GM21360 (cell line): Measurements from ENCODE around the gene CRTC3.
"Not testable (repeated sequence)": the region's sequence is repeated elsewhere in the genome, so short reads cannot be mapped to it uniquely, and the experiment has no call there.

Experiments used
- ATAC-seq: cut with Tn5 transposase; IDR thresholded peaks from one replicate; pipeline ENCODE4 v1.9.1; 2021; ENCODE audit warnings: mild to moderate bottlenecking, moderate library complexity; ENCODE audit not compliant: unreplicated experiment

Gene CRTC3

DNA sequence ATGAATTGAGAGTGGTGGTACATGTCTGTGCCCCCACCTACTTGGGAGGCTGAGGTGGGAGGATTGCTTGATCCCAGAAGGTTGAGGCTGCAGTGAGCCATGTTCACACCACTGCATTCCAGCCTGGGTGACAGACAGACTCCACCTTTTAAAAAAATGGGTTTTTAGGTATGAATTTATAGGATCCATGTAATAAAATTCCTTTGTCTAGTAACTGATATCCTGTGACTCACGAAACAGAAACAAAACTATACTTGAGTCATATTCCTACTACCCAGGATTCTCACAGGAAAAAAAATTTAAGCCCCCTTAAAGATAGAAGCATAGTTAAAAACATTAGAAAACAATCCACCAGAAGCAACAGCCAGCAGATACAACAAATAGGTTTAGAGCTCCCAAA is 10.0 kb upstream of the CRTC3 start:
- ATAC-seq = no peak

- no peak for ATAC-seq
Observed at GRCh38 chr15:90520365-90520764, 9.4 kb upstream of the CRTC3 start.

DNA sequence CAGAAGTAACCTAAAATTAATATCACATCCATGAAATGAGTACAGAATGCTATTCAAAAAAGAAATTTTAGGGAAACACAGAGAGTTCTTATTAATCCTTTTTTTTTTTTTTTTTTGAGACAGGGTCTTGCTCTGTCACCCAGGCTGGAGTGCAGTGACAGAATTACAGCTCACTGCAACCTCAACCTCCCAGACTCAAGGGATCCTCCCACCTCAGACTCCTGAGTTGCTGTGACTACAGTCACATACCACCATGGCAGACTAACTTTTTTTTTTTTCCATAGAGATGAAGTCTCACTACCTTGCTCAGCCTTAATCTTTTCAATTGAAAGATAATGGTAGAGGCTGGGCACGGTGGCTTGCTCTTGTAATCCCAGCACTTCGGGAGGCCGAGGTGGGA is 6.3 kb upstream of the CRTC3 start:
- ATAC-seq = no peak

DNA sequence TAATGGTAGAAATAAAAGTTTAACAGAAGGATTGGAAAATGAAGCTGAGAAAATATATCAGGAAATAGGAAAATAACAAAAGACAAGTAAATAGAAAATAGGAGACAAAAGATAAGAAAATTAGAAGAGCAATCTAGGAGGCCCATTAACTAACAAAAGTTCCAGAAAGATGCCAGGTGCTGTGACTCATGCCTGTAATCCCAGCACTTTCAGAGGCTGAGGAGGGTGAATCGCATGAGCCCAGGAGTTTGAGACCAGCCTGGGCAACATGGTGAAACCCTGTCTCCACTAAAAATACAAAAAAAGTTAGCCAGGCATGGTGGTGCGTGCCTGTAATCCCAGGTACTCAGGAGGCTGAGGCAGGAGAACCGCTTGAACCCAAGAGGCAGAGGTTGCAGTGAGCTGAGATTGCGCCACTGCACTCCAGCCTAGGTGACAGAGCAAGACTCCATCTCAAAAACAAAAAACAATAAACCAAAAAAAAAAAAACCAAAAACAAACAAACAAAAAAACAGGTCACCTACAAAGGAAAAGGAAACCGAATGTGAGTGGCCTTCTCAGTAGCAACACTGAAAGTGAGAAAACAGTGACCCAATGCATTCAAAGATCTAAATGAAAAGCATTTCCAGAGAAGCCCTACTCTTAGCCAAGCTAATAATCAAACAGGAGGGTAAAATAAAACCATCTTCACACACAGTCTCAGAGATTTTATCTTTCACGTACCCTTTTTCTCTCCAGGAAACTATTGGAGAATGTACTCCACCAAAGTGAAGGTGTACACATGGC is 5.5 kb upstream of the CRTC3 start:
- ATAC-seq = not testable (repeated sequence)

DNA sequence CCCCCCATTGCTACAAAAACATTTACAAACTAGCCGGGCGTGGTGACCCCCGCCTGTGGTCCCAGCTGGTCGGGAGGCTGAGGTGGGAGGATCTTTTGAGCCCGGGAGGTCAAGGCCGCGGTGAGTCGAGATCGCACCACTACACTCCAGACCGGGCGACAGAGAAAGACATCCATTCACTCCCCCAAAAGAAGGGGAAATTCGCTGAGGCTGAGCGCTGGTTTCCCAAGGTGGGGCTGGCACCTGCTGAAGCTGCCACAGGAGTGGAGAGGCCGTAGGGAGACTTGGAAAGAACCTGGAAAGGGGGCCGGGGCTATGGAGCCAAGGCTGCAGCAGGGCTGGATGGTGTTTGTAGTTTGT is 732 bp upstream of the CRTC3 start:
- no peak for ATAC-seq

- ATAC-seq = peak; percentile 46
Observed at GRCh38 chr15:90530250-90531051, 728 bp downstream of the CRTC3 start.

DNA sequence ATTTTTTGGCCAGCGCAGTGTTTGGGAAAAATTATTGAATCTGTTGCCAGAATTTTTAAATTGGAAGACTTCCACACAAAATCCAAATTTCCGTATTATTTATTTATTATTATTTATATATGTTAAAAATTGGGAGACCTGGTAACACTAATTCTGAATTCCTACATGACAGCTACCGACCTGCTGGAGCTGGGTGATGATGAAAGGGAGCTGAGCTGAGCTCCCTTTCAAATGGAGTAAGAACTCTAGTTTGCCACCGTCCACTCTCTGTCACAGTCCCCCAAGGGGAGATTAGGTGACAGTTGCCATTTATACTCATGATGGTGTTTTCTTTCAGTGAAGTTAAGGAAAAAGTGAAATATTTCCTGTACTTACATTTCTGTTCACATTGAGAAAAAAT is 1.4 kb downstream of the CRTC3 start:
- no peak for ATAC-seq

- ATAC-seq = no peak
Observed at GRCh38 chr15:90535254-90535653, 5.5 kb downstream of the CRTC3 start.

DNA sequence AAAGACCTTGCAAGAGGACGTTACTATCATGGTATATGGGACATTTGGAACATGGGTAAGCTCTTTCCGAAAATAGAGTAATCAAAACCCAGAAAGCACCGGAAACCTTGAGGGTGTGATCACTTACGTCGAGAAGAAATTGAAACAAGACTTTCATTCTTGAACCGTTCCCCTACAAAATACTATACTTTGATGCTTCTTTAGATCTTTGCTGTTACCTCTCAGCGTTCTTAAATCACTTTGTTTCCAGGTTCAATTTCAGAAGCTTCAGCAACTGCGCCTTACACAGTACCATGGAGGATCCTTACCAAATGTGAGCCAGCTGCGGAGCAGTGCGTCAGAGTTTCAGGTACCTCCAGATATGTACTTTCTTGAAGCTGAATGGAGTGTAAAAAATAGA is 10.1 kb downstream of the CRTC3 start:
- no peak for ATAC-seq

- no peak for ATAC-seq
Observed at GRCh38 chr15:90540768-90541167, 11.0 kb downstream of the CRTC3 start.

GRCh38 chr15:90545095-90545494 is 15.4 kb downstream of the CRTC3 start:
- no peak for ATAC-seq

GRCh38 chr15:90547540-90547939 is 17.8 kb downstream of the CRTC3 start:
- no peak for ATAC-seq

DNA sequence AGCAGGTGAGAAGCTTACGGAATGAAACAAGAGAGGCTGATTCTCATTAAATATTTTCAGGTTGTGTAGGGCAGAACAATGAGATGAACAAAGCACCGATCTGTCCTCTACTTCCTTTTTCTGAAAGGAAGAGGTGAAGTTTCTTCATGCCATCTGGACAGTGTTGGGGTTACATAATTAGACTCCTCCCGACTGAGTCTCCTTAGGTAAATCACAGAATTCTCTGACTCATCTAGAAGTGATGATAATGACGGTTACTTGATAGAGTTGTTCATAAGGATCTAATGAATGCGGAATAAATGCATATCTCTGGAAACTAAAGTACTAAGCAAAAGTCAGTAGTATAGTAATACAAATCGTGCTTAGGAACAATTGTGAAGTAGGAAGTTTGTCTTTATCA is 21.2 kb downstream of the CRTC3 start:
- peak; percentile 45 for ATAC-seq

GRCh38 chr15:90552162-90552928 is 22.6 kb downstream of the CRTC3 start:
- ATAC-seq = no peak

GRCh38 chr15:90552929-90553211 is 23.1 kb downstream of the CRTC3 start:
- no peak for ATAC-seq

- no peak for ATAC-seq
Observed at GRCh38 chr15:90553248-90553745, 23.6 kb downstream of the CRTC3 start.

DNA sequence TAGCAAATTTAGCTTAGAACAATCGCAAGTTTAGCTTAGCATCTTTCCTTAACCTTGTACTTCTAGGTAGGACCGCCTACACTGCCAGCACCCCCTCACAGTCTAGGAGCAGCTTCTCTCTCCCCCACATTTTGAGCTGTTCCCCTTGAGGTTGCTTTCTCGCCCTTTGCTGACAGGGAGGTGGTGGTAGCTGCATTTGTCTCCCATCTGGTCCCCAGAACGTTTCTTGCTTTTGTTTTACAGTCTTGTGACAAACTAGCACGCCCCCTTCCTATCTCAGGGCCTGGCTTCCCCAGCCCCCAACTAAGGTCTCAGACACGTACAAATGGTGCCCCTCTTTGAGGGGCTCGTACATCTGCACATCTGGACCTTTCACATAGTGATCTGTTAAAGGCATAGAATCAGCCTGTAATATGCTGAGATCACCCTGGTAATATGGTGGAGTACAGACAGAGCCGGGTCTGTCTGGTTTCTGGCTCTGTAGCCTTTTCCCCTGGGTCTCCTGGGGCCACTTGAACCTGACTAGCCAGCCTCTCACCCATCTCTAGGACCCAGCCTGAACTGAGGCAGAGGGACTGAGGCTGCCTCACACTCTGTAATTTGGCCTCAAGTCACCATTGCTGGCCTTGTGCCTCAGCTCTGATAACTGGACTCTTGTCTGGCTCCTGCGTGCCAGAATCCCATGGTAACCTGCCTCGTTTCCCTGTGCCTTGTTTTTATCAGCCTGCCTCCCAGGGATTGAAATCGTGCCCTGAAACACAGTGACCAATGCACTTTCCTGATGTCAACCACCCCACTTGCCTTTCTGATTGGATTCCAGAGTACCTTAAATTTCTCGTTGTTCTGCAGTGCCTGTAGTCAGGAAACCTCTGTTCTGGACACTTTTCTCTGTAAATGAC is 27.7 kb downstream of the CRTC3 start:
- no peak for ATAC-seq

DNA sequence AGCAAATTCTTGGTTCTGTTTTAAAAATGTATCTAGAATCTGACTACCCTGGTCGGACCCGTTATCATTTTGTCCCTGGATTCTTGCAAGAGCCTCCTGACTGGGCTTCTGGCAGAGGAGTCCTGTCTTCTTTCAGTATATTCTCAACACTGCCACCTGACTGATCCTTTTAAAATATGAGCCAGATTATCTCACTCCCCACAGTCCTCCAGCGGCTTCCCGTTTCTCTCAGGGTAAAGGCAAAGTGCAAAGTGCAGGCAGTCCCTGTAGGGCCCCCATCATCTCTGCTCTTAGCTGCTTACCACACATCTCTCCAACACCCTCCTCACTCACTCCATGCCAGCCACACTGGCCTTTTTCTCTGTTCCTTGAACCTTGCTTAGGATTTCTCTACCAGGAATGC is 28.4 kb downstream of the CRTC3 start:
- no peak for ATAC-seq

DNA sequence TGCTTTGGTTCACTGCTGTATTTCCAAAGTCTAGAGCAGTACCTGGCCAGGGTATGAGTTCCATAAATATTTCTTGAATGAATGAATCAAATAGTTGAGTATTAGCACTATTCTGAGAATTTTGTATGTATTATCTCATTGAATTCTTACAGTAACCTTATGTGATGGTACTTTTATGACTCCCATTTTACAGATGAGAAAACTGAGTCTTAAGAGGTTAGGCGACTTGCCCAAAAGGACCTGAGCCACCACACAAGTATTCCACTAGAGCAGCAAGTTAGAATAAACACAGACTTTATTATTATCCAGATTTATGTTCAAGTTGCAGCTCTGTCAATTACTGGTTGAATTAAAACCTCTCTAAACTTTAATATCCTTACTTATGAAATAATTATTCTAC is 29.4 kb downstream of the CRTC3 start:
- no peak for ATAC-seq

- ATAC-seq = no peak
Observed at GRCh38 chr15:90560229-90560776, 30.6 kb downstream of the CRTC3 start.
